Hematopoietic multipotent progenitor cell treated with erythropoietin and hydrocortisone succinate and interleukin-3 and kit ligand, for 15 days (in vitro differentiated cells): ENCODE results near the gene MFAP5.
A peak's percentile ranks its signal among the peaks of the same experiment; 100 is the strongest.
"Not testable (repeated sequence)": the region's sequence is repeated elsewhere in the genome, so short reads cannot be mapped to it uniquely, and the experiment has no call there.

Experiments
- DNase-seq: peaks from one replicate; pipeline ENCODE4 v3.0.0-alpha.2; 2015; ENCODE audit warnings: low spot score

Gene MFAP5

DNA sequence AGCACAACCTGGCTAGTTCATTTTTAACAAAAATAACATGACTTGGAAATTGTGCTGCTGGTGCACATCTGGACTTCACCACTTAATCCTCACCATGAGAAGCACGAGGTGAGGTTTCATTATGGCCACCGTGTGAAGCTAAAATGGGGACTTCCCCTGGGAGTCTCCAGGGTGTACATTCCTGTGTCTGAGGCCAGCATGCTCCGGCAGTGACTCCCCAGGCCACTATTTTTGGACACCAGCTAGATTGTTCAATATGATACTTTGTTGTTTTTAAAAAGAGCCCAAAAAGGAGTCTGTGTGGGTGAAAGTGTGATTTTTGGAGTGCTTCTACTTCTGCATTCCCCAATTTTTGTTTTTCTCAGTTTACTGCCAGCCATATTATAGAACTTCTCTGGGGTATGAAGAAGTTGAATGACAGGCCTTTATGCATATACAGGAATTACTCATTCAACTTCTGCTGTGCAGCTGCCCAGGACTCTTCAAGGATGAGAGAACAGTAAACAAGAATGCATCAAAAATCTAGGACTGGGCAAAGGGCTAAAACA, 33.1 kb downstream of the MFAP5 start:
- no peak for DNase-seq

DNA sequence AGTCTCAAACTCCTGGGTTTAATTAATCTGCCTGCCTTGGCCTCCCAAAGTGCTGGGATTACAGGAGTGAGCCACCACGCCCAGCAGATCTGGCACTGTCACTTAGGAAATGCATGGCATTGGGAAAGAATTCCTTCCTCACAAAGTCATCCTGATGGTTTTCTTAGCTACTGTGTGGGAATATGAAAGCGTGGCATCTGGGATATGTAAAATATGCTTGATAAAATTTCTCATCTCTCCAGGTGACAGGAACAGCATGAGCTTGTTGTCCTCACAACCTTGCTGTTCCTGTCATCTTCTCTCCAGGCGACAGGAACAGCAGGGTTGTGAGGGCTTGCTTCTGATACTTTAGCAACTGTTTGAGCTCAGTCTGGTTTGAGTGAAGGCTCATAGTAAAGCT, 33.9 kb downstream of the MFAP5 start:
- DNase-seq: no peak

DNA sequence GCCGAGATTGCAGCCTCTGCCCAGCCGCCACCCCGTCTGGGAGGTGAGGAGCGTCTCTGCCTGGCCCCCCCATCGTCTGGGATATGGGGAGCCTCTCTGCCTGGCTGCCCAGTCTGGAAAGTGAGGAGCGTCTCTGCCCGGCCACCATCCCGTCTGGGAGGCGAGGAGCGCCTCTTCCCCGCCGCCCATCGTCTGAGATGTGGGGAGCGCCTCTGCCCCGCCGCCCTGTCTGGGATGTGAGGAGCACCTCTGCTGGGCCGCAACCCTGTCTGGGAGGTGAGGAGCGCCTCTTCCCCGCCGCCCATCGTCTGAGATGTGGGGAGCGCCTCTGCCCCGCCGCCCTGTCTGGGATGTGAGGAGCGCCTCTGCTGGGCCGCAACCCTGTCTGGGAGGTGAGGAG, 37.9 kb downstream of the MFAP5 start:
- DNase-seq: not testable (repeated sequence)

GRCh38 chr12:8622646-8623045, 40.0 kb downstream of the MFAP5 start:
- no peak for DNase-seq

- DNase-seq: no peak
Observed at GRCh38 chr12:8615206-8615605, 47.4 kb downstream of the MFAP5 start.

- not testable (repeated sequence) for DNase-seq
Observed at GRCh38 chr12:8613881-8614280, 48.7 kb downstream of the MFAP5 start.

DNA sequence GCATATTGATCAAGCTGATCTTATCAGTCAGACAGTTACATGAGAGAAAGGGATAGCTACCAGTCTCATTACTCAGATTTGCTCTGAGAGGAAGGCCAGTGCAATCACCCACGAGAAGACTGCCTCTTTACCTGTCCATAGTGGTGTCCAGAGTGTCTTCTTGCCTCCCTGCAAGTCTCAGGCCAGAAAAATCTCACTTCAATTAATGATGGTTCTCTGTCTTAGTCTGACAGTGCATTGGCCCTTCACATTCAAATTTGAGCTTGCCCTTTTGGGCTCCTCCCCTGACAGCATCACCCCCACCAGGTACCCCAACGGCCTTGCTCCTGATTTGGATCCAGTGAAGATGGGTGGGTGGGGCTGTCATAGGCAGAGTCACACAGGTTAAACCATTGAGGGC, 50.0 kb downstream of the MFAP5 start, which contains the start of gene AICDA:
Gene AICDA, minus strand, starts transcription at position 231 of the 400 bp plus-strand sequence. Its CDS starts 92 bp downstream, at position 139.
- no peak for DNase-seq

DNA sequence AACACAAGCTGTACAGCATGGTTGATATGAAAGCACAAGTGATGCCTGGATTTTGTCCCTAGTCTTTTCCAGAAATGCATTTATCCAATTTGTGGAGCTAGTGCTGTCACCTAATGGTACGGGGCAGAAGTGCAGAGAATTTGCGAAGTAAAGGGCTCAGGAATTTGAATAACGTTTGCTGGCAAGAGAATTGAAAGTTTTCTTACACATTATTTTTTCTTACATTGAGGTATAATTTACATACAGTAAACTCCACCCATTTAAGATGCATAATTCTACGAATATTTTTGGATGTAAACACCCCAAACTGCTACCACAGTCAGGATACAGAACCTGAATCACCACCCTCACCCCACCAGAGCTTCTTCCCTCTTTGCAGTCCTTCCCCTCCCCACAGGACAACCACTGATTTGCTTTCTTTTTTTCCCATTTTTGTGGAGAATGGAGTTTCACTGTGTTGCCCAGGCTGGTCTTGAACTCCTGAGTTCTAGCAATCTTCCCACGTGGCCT, 53.5 kb downstream of the MFAP5 start:
- DNase-seq: peak; percentile 39

DNA sequence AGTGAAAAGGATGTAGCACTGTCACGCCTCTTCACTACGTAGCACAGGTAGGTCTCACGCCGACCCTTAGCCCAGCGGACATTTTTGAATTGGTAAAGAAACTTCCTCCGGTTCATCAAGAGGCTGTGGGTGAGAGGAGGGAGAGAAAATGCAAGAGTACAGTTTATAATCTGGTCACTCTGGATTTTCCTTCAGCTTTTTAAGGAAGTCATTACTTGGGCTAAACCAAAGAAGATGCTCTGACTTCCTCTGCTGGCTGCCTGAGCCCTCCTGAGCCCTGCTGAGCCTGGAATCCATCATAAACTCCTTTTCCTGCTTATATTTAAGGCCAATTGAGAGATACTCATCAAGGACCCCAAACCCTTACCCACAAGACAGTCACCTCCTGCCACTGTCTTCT, 55.7 kb downstream of the MFAP5 start:
- no peak for DNase-seq

DNA sequence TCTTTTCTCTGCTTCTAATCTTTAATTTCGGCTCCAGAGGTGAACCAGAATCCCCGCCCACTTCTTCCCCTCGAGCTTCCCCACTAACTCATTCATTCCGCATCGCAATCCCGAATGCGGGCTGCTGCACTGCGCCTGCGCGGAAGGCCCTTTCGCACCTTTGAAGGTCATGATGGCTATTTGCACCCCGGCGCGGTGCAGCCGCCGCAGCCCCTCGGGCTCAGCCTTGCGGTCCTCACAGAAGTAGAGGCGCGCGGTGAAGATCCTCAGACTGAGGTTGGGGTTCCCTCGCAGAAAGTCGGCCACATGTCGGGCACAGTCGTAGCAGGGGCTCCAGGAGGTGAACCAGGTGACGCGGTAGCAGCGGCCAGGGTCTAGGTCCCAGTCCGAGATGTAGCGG, 57.6 kb downstream of the MFAP5 start:
- no peak for DNase-seq

DNA sequence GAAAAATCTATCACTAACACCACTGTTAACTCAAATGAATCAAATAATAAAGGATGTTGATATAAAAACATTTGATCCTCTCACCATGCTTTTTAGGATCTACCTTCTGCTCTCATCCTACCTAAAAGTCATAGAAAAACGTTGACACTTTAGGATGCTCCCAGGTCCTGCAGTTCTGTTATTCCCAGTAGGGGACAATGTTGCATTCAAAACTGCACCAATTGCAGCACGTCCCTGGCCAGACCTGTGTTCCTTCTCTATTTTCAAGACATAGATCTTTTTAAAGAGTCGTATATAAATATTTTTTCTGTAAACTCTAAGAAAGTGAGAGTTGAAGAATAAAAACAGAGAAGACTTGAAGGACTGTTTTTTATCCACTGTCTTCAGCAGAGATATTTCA, 58.8 kb downstream of the MFAP5 start:
- DNase-seq: no peak

GRCh38 chr12:8603286-8603685, 59.3 kb downstream of the MFAP5 start:
- DNase-seq: no peak

DNA sequence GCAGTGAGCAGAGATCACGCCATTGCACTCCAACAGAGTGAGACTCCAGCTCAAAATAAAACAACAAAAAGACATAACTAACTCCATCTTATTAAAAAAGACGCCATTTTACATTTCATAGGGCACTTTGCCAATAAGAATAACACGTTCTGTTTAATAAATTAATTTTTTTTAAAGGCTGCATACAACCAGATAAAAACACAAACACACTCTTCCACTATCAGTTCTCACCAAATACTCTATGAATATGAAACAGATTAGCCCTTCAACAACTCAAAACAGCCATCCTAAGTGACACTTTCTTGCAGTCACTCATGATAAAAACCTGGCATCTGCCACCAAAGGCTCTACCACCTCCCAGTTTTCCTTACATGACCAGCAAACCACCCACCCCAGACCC, 66.1 kb downstream of the MFAP5 start:
- DNase-seq: peak; percentile 51
